ENCODE data around the gene IPP.

DNA sequence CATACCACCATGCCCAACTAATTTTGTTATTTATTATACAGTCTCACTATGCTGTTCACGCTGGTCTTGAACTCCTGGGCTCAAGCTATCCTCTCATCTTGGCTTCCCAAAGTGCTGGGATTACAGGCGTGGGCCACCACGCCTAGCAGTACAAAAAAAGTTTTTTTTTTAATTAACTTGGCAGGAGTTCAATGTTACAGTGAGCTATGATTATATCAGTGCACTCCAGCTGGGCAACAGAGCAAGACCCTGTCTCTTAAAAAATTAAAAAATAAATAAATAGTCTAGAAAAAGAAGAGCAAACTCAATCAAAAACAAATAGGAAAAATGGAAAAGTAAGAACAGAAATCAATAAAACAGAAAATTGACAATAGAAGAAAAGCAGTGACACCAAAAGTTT, 36.7 kb downstream of the IPP start:
- TF ChIP-seq, protein P1, sequence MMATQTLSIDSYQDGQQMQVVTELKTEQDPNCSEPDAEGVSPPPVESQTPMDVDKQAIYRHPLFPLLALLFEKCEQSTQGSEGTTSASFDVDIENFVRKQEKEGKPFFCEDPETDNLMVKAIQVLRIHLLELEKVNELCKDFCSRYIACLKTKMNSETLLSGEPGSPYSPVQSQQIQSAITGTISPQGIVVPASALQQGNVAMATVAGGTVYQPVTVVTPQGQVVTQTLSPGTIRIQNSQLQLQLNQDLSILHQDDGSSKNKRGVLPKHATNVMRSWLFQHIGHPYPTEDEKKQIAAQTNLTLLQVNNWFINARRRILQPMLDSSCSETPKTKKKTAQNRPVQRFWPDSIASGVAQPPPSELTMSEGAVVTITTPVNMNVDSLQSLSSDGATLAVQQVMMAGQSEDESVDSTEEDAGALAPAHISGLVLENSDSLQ (IDR thresholded peaks at IDR 0.05), result no peak
- TF ChIP-seq SP1 (IDR thresholded peaks at IDR 0.05) (no peak), CTBP1 (IDR thresholded peaks at IDR 0.05; ENCODE audit: borderline replicate concordance) (no peak), NFRKB (IDR thresholded peaks at IDR 0.05) (no peak), FOXM1 (IDR thresholded peaks at IDR 0.05; ENCODE audit: borderline replicate concordance) (no peak), LEF1 (IDR thresholded peaks at IDR 0.05; ENCODE audit: borderline replicate concordance) (no peak), TARDBP (IDR thresholded peaks at IDR 0.05) (no peak), ZNF384 (IDR thresholded peaks at IDR 0.05) (no peak), SUZ12 (IDR thresholded peaks at IDR 0.05) (no peak), FOXK2 (IDR thresholded peaks at IDR 0.05) (no peak), FOXA1 (IDR thresholded peaks at IDR 0.05) (no peak), ELF4 (IDR thresholded peaks at IDR 0.05) (no peak)

All from HEK293T (cell line).